ENCODE measurements around the gene CAMTA1.

Gene CAMTA1

DNA sequence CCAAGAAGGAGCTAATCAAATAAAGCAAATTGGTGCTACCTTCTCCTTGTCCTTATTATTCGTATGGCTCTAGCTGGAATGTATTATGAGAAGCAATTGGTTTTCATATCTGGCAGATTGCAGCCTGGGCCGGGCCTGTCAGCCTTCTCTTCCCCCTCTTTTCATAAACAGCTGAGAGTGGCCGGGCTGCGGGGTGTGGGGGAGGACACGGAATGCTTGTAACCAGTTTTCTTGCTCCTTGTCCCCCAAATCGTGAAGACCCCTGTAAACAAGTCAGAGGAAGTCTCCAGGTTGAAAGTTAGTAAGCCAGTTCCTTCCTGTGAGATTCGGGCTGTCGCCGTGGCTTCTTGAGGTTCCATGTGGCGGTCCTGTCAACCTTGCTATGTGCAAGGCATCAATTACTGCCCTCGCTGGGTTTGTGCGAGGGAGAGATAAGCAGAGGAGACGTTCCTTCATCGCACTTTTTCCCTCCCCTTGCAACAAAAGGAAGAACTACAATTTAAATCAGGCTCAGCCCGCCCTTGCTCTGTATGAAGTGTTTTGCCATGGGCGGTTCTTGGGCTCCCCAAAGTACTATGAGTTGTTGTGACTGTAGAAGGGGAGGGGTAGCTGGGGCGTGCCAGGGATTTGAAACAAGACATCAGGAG is 450.7 kb downstream of the CAMTA1 start:
- no peaks in the 10 kb centered on the region for H3K4me1 ChIP-seq (ENCODE audit: control insufficient read depth, insufficient read depth, low read length)
- no peaks in the 10 kb centered on the region for H3K36me3 ChIP-seq (ENCODE audit: control insufficient read depth in 2 of 2, insufficient read depth in 1 of 2, low read length in 2 of 2)
- no peaks in the 10 kb centered on the region for H3K9me3 ChIP-seq (ENCODE audit: control insufficient read depth, insufficient read depth, low read depth, low read length)
- ChIA-PET POLR2A (no interaction called here), CTCF (interaction anchor here (1.0 kb wide), 1 partner anchor 13 kb away, joined by 4 read pairs; no protein-coding TSS in a partner anchor)
- H3K27ac ChIP-seq (ENCODE audit: extremely low read depth, low read depth, low read length), result no peak overlapping the region
- TF ChIP-seq ZBTB17 (tag by site-specific recombination; IDR thresholded peaks at IDR 0.05), result no peak
- no peak for TF ChIP-seq ZNF776 (tag by site-specific recombination; IDR thresholded peaks at IDR 0.05; ENCODE audit: borderline replicate concordance)
- no peak for TF ChIP-seq PBX3 (CRISPR knock-in tag; IDR thresholded peaks at IDR 0.05)
- TF ChIP-seq ZNF626 (tag by site-specific recombination; IDR thresholded peaks at IDR 0.05), result no peak
- no peak for TF ChIP-seq ZNF423 (tag by site-specific recombination; IDR thresholded peaks at IDR 0.05)
- no peak for TF ChIP-seq ZNF132 (tag by site-specific recombination; IDR thresholded peaks at IDR 0.05; ENCODE audit: borderline replicate concordance)
- no peak for TF ChIP-seq ZNF501 (tag by site-specific recombination; IDR thresholded peaks at IDR 0.05)
- no peak for TF ChIP-seq ZNF596 (tag by site-specific recombination; IDR thresholded peaks at IDR 0.05)
- TF ChIP-seq ZNF112 (tag by site-specific recombination; IDR thresholded peaks at IDR 0.05), result no peak
- TF ChIP-seq, protein P1, sequence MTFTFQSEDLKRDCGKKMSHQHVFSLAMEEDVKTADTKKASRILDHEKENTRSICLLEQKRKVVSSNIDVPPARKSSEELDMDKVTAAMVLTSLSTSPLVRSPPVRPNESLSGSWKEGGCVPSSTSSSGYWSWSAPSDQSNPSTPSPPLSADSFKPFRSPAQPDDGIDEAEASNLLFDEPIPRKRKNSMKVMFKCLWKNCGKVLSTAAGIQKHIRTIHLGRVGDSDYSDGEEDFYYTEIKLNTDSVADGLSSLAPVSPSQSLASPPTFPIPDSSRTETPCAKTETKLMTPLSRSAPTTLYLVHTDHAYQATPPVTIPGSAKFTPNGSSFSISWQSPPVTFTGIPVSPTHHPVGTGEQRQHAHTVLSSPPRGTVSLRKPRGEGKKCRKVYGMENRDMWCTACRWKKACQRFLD (tag by site-specific recombination; IDR thresholded peaks at IDR 0.05), result no peak
- no peak for TF ChIP-seq ZNF223 (tag by site-specific recombination; IDR thresholded peaks at IDR 0.05)
- no peak for TF ChIP-seq MZF1 (tag by site-specific recombination; IDR thresholded peaks at IDR 0.05; ENCODE audit: borderline replicate concordance)
- H3K4me3 ChIP-seq (ENCODE audit: low read depth, low read length), result no peak overlapping the region

- ChIA-PET POLR2A (no interaction called here), CTCF (no interaction called here)
- no peak overlapping the region for H3K27ac ChIP-seq (ENCODE audit: extremely low read depth, low read depth, low read length)
Observed at GRCh38 chr1:7236844-7237515, 451.7 kb downstream of the CAMTA1 start.

More at GRCh38 chr1:7236844-7237515, 451.7 kb downstream of the CAMTA1 start:
- Histone ChIP-seq H3K36me3 (ENCODE audit: control insufficient read depth in 2 of 2, insufficient read depth in 1 of 2, low read length in 2 of 2) (no peaks in the 10 kb centered on the region), H3K4me3 (ENCODE audit: low read depth, low read length) (no peak overlapping the region), H3K4me1 (ENCODE audit: control insufficient read depth, insufficient read depth, low read length) (no peaks in the 10 kb centered on the region), H3K9me3 (ENCODE audit: control insufficient read depth, insufficient read depth, low read depth, low read length) (no peaks in the 10 kb centered on the region)
- TF ChIP-seq ZNF76 (tag by site-specific recombination; IDR thresholded peaks at IDR 0.05; ENCODE audit: borderline replicate concordance, low read depth), result no peak
- TF ChIP-seq SP2 (tag by site-specific recombination; IDR thresholded peaks at IDR 0.05), result no peak
- no peak for TF ChIP-seq ZNF121 (tag by site-specific recombination; IDR thresholded peaks at IDR 0.05)
- TF ChIP-seq TCF7L2 (IDR thresholded peaks at IDR 0.05; ENCODE audit: borderline replicate concordance, low read depth, low read length), result no peak
- TF ChIP-seq, protein P2, sequence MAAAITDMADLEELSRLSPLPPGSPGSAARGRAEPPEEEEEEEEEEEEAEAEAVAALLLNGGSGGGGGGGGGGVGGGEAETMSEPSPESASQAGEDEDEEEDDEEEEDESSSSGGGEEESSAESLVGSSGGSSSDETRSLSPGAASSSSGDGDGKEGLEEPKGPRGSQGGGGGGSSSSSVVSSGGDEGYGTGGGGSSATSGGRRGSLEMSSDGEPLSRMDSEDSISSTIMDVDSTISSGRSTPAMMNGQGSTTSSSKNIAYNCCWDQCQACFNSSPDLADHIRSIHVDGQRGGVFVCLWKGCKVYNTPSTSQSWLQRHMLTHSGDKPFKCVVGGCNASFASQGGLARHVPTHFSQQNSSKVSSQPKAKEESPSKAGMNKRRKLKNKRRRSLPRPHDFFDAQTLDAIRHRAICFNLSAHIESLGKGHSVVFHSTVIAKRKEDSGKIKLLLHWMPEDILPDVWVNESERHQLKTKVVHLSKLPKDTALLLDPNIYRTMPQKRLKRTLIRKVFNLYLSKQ (tag by site-specific recombination; IDR thresholded peaks at IDR 0.05; ENCODE audit: borderline replicate concordance), result no peak
- no peak for TF ChIP-seq ZSCAN23 (tag by site-specific recombination; IDR thresholded peaks at IDR 0.05)
- no peak for TF ChIP-seq ZNF791 (tag by site-specific recombination; IDR thresholded peaks at IDR 0.05)
- no peak for TF ChIP-seq GLI4 (tag by site-specific recombination; IDR thresholded peaks at IDR 0.05)
- TF ChIP-seq KLF9 (tag by site-specific recombination; IDR thresholded peaks at IDR 0.05; ENCODE audit: low read depth), result no peak
- TF ChIP-seq MEIS1 (CRISPR knock-in tag; IDR thresholded peaks at IDR 0.05; ENCODE audit: borderline replicate concordance), result no peak
- no peak for TF ChIP-seq ZNF629 (tag by site-specific recombination; IDR thresholded peaks at IDR 0.05)
- TF ChIP-seq ZNF266 (tag by site-specific recombination; IDR thresholded peaks at IDR 0.05; ENCODE audit: low read depth), result no peak
- no peak for TF ChIP-seq ZBTB26 (tag by site-specific recombination; optimal IDR thresholded peaks at IDR 0.05)
- no peak for TF ChIP-seq ZNF544 (tag by site-specific recombination; IDR thresholded peaks at IDR 0.05)
- TF ChIP-seq ZNF174 (tag by site-specific recombination; IDR thresholded peaks at IDR 0.05), result no peak
- no peak for TF ChIP-seq ZNF664 (tag by site-specific recombination; IDR thresholded peaks at IDR 0.05)
- TF ChIP-seq ZNF830 (tag by site-specific recombination; IDR thresholded peaks at IDR 0.05; ENCODE audit: low read depth), result no peak
- no peak for TF ChIP-seq ZNF23 (tag by site-specific recombination; IDR thresholded peaks at IDR 0.05; ENCODE audit: borderline replicate concordance)

All from HEK293 (cell line).